ENCODE measurements around the gene CNTN2.

The CNTN2 gene

DNA sequence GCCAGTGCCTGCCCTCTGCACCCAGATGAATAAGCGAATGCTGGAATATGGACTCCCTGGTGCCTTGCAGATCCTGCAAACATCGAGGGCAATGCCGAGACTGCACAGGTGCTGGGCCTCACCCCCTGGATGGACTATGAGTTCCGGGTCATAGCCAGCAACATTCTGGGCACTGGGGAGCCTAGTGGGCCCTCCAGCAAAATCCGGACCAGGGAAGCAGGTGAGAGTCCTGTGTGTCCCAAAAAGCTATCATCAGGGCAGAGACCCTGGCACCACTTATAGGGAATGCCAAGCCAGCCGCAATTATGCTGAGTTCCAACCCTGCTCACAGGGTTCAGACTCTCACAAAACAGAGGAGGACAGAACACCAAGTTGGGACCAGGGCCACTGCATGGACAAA lies 24.0 kb downstream of the CNTN2 start:
- H3K36me3 ChIP-seq (ENCODE audit: insufficient read depth): no peaks in the 10 kb centered on the region
- no peaks in the 10 kb centered on the region for H4K20me1 ChIP-seq (ENCODE audit: insufficient read depth)
- no peak overlapping the region for H3K9ac ChIP-seq
- no peak overlapping the region for H3K4me2 ChIP-seq
- H3K27ac ChIP-seq: no peak overlapping the region
- TF ChIP-seq, protein P1, sequence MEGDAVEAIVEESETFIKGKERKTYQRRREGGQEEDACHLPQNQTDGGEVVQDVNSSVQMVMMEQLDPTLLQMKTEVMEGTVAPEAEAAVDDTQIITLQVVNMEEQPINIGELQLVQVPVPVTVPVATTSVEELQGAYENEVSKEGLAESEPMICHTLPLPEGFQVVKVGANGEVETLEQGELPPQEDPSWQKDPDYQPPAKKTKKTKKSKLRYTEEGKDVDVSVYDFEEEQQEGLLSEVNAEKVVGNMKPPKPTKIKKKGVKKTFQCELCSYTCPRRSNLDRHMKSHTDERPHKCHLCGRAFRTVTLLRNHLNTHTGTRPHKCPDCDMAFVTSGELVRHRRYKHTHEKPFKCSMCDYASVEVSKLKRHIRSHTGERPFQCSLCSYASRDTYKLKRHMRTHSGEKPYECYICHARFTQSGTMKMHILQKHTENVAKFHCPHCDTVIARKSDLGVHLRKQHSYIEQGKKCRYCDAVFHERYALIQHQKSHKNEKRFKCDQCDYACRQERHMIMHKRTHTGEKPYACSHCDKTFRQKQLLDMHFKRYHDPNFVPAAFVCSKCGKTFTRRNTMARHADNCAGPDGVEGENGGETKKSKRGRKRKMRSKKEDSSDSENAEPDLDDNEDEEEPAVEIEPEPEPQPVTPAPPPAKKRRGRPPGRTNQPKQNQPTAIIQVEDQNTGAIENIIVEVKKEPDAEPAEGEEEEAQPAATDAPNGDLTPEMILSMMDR (conservative IDR thresholded peaks at IDR 0.05; ENCODE audit: low read depth, low read length): no peak
- no peak overlapping the region for H2AFZ ChIP-seq (ENCODE audit: low read depth)
- no peaks in the 10 kb centered on the region for H3K79me2 ChIP-seq (ENCODE audit: insufficient read depth, low read depth)
- no peaks in the 10 kb centered on the region for H3K4me1 ChIP-seq (ENCODE audit: low read depth, poor library complexity, severe bottlenecking)
- peaks cover 16% of the 10 kb centered on the region for H3K27me3 ChIP-seq (ENCODE audit: insufficient read depth, low read depth)
- H3K4me3 ChIP-seq (IDR thresholded peaks at IDR 0.05; ENCODE audit: insufficient read depth, low read depth, low read length): no peak overlapping the region

GRCh38 chr1:205068001-205068400 lies 25.0 kb downstream of the CNTN2 start:
- no peak overlapping the region for H3K27ac ChIP-seq
- H3K4me2 ChIP-seq: no peak overlapping the region
- no peaks in the 10 kb centered on the region for H3K36me3 ChIP-seq (ENCODE audit: insufficient read depth)
- no peaks in the 10 kb centered on the region for H3K79me2 ChIP-seq (ENCODE audit: insufficient read depth, low read depth)
- TF ChIP-seq, protein P1 (conservative IDR thresholded peaks at IDR 0.05; ENCODE audit: low read depth, low read length): no peak
- no peak overlapping the region for H2AFZ ChIP-seq (ENCODE audit: low read depth)
- H4K20me1 ChIP-seq (ENCODE audit: insufficient read depth): no peaks in the 10 kb centered on the region
- no peak overlapping the region for H3K9ac ChIP-seq
- H3K4me1 ChIP-seq (ENCODE audit: low read depth, poor library complexity, severe bottlenecking): no peaks in the 10 kb centered on the region
- no peak overlapping the region for H3K4me3 ChIP-seq (IDR thresholded peaks at IDR 0.05; ENCODE audit: insufficient read depth, low read depth, low read length)
- H3K27me3 ChIP-seq (ENCODE audit: insufficient read depth, low read depth): peaks cover 11% of the 10 kb centered on the region

DNA sequence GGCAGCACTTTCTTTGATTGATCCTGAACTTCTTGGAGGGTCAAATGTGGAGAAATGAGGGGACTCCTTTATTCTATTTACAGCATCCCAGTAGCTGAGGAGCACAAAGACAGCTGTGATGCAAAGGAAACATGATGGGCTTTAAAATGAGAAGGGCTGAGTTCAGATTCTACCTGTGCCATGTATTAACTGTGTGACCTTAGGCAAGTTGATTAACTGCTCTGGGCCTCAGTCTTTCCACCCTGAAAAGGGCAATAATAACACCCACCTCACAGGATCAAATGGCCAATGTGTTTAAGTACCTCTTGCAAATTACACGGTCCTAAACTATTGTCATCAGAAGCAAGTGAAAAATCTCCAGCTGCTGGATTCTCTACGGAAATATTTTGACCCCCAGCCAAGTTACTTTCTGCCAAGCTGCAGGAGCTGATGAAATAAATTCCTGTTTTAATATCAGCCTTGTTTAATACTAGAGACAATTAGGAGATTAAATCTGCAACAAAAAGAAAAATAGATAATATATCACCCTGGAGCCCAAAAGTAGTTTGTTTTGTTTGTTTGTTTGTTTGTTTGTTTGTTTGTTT lies 25.5 kb downstream of the CNTN2 start:
- Histone ChIP-seq H3K27me3 (ENCODE audit: insufficient read depth, low read depth) (peaks cover 11% of the 10 kb centered on the region), H3K4me3 (IDR thresholded peaks at IDR 0.05; ENCODE audit: insufficient read depth, low read depth, low read length) (no peak overlapping the region), H3K79me2 (ENCODE audit: insufficient read depth, low read depth) (no peaks in the 10 kb centered on the region), H3K4me1 (ENCODE audit: low read depth, poor library complexity, severe bottlenecking) (no peaks in the 10 kb centered on the region), H2AFZ (ENCODE audit: low read depth) (no peak overlapping the region), H4K20me1 (ENCODE audit: insufficient read depth) (no peaks in the 10 kb centered on the region), H3K27ac (no peak overlapping the region), H3K9ac (no peak overlapping the region), H3K36me3 (ENCODE audit: insufficient read depth) (no peaks in the 10 kb centered on the region), H3K4me2 (no peak overlapping the region)
- TF ChIP-seq, protein P1 (conservative IDR thresholded peaks at IDR 0.05; ENCODE audit: low read depth, low read length): no peak

DNA sequence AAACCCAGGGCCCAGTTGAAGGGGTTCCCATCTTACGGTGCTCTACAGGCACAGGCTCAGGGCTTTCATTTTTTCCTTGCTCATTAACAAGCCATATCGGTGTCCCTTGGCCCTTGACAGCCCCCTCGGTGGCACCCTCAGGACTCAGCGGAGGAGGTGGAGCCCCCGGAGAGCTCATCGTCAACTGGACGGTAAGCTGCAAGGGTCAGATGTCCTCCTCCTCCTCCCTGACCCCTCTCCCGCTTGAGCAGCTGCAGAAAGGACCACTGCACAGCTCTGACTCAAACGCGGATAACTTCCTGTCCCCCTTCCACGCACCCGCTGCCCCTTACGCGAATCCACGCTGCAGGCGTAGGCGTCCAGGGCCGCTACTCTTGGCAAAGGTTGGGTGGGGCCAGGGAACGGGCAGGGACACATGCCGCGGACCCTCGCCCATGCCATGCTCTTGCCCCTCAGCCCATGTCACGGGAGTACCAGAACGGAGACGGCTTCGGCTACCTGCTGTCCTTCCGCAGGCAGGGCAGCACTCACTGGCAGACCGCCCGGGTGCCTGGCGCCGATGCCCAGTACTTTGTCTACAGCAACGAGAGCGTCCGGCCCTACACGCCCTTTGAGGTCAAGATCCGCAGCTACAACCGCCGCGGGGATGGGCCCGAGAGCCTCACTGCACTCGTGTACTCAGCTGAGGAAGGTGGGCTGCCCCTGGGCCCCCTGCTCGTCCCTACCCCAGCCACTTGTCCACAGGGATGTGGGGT lies 26.5 kb downstream of the CNTN2 start:
- H3K36me3 ChIP-seq (ENCODE audit: insufficient read depth): no peaks in the 10 kb centered on the region
- H3K4me2 ChIP-seq: no peak overlapping the region
- H3K27ac ChIP-seq: no peak overlapping the region
- H3K27me3 ChIP-seq (ENCODE audit: insufficient read depth, low read depth): peaks cover 9% of the 10 kb centered on the region
- no peaks in the 10 kb centered on the region for H3K4me1 ChIP-seq (ENCODE audit: low read depth, poor library complexity, severe bottlenecking)
- TF ChIP-seq, protein P1 (conservative IDR thresholded peaks at IDR 0.05; ENCODE audit: low read depth, low read length): no peak
- H3K79me2 ChIP-seq (ENCODE audit: insufficient read depth, low read depth): no peaks in the 10 kb centered on the region
- H3K9ac ChIP-seq: no peak overlapping the region
- no peak overlapping the region for H2AFZ ChIP-seq (ENCODE audit: low read depth)
- no peak overlapping the region for H3K4me3 ChIP-seq (IDR thresholded peaks at IDR 0.05; ENCODE audit: insufficient read depth, low read depth, low read length)
- H4K20me1 ChIP-seq (ENCODE audit: insufficient read depth): no peaks in the 10 kb centered on the region
